ENCODE data around the gene OR13C8.
"Not testable (repeated sequence)": the region's sequence is repeated elsewhere in the genome, so short reads cannot be mapped to it uniquely, and the experiment has no call there.

The OR13C8 gene

GRCh38 chr9:104568868-104569267, at the start of gene OR13C8:
Gene OR13C8 (plus strand): TSS chr9:104569168. CDS start chr9:104569168, 0 bp downstream.
- DNase-seq, result no peak

GRCh38 chr9:104520241-104520640, 48.7 kb upstream of the OR13C8 start:
- DNase-seq, result not testable (repeated sequence)

GRCh38 chr9:104527109-104527508, 41.9 kb upstream of the OR13C8 start, which contains the start of gene OR13C4:
Gene OR13C4 (minus strand): TSS chr9:104527209. CDS start chr9:104527209, 0 bp downstream.
- DNase-seq, result no peak

GRCh38 chr9:104536756-104537155, 32.2 kb upstream of the OR13C8 start, which contains the start of gene OR13C3:
Gene OR13C3 (minus strand): TSS chr9:104536856. CDS start chr9:104536723, 133 bp downstream.
- no peak for DNase-seq

GRCh38 chr9:104539275-104539674, 29.7 kb upstream of the OR13C8 start:
- DNase-seq, result no peak

- DNase-seq, result no peak
These were observed 24.3 kb upstream of the OR13C8 start for GRCh38 chr9:104544644-104545043.

GRCh38 chr9:104553261-104553660, 15.7 kb upstream of the OR13C8 start:
- no peak for DNase-seq

- no peak for DNase-seq
These were observed 13.4 kb upstream of the OR13C8 start for GRCh38 chr9:104555521-104555920.

GRCh38 chr9:104556830-104557634, 11.9 kb upstream of the OR13C8 start:
- DNase-seq, result no peak

- no peak for DNase-seq
These were observed 4.6 kb upstream of the OR13C8 start for GRCh38 chr9:104564358-104564757.

GRCh38 chr9:104572612-104573011, 3.6 kb downstream of the OR13C8 start:
- no peak for DNase-seq

- DNase-seq, result no peak
These were observed 6.5 kb downstream of the OR13C8 start for GRCh38 chr9:104575456-104575855.

- no peak for DNase-seq
These were observed 8.3 kb downstream of the OR13C8 start for GRCh38 chr9:104577263-104577662.

- no peak for DNase-seq
These were observed 11.6 kb downstream of the OR13C8 start for GRCh38 chr9:104580562-104580961.

GRCh38 chr9:104586496-104587180, 17.7 kb downstream of the OR13C8 start:
- DNase-seq, result no peak

GRCh38 chr9:104589626-104590025, 20.7 kb downstream of the OR13C8 start:
- DNase-seq, result no peak

- not testable (repeated sequence) for DNase-seq
These were observed 29.8 kb downstream of the OR13C8 start for GRCh38 chr9:104598749-104599148.

- not testable (repeated sequence) for DNase-seq
These were observed 30.3 kb downstream of the OR13C8 start, which contains the start of gene OR13C5 for GRCh38 chr9:104599313-104599712. Gene OR13C5 (minus strand): TSS chr9:104599413. CDS start chr9:104599413, 0 bp downstream.

- DNase-seq, result no peak
These were observed 35.8 kb downstream of the OR13C8 start for GRCh38 chr9:104604801-104605200.

- DNase-seq, result not testable (repeated sequence)
These were observed 36.6 kb downstream of the OR13C8 start, which contains the start of gene OR13C2 for GRCh38 chr9:104605527-104605926. Gene OR13C2 (minus strand): TSS chr9:104605627. CDS start chr9:104605627, 0 bp downstream.

GRCh38 chr9:104606152-104606551, 37.2 kb downstream of the OR13C8 start:
- no peak for DNase-seq

- DNase-seq, result no peak
These were observed 39.4 kb downstream of the OR13C8 start for GRCh38 chr9:104608336-104608735.

GRCh38 chr9:104611213-104611612, 42.2 kb downstream of the OR13C8 start:
- no peak for DNase-seq

- DNase-seq, result no peak
These were observed 48.5 kb downstream of the OR13C8 start for GRCh38 chr9:104617418-104617817.
